Right forelimb (tissue), 1 donor: ENCODE results near the gene OR8A1.
"Not testable (repeated sequence)": the region's sequence is repeated elsewhere in the genome, so short reads cannot be mapped to it uniquely, and the experiment has no call there.

ENCODE experiments used
- DNase-seq: peaks from one replicate; pipeline ENCODE4 v3.0.0-alpha.2; 2018

OR8A1 gene

GRCh38 chr11:124597626-124598025 lies 27.8 kb downstream of the OR8A1 start:
- DNase-seq: no peak

GRCh38 chr11:124600621-124601320 lies 31.0 kb downstream of the OR8A1 start:
- no peak for DNase-seq

- DNase-seq: no peak
Measured at GRCh38 chr11:124602193-124602592, 32.4 kb downstream of the OR8A1 start.

GRCh38 chr11:124602723-124603122 lies 32.9 kb downstream of the OR8A1 start:
- DNase-seq: not testable (repeated sequence)

GRCh38 chr11:124605719-124606118 lies 35.9 kb downstream of the OR8A1 start:
- no peak for DNase-seq

GRCh38 chr11:124608147-124608546 lies 38.4 kb downstream of the OR8A1 start:
- DNase-seq: no peak

GRCh38 chr11:124610295-124610694 lies 40.5 kb downstream of the OR8A1 start:
- no peak for DNase-seq

GRCh38 chr11:124611064-124611463 lies 41.3 kb downstream of the OR8A1 start, which contains the start of gene PANX3:
Gene PANX3, plus strand, starts transcription at chr11:124611428. Its CDS starts 129 bp downstream, at chr11:124611557.
- peak; percentile 57 for DNase-seq

- no peak for DNase-seq
Measured at GRCh38 chr11:124612045-124612444, 42.2 kb downstream of the OR8A1 start.

GRCh38 chr11:124612567-124613246 lies 42.9 kb downstream of the OR8A1 start:
- DNase-seq: no peak

GRCh38 chr11:124618863-124619262 lies 49.1 kb downstream of the OR8A1 start:
- no peak for DNase-seq
